Measurements from ENCODE around the gene TIMM22. TPM values are rescaled to one million over a fixed set of nuclear protein-coding genes. Genes with fewer than 3 reads are reported as not detected.
A peak's percentile ranks its signal among the peaks of the same experiment; 100 is the strongest.

TIMM22 gene
- total and polyA plus RNA-seq, 8 donors, result 0.29 to 22.6 (median 8.7) TPM

DNA sequence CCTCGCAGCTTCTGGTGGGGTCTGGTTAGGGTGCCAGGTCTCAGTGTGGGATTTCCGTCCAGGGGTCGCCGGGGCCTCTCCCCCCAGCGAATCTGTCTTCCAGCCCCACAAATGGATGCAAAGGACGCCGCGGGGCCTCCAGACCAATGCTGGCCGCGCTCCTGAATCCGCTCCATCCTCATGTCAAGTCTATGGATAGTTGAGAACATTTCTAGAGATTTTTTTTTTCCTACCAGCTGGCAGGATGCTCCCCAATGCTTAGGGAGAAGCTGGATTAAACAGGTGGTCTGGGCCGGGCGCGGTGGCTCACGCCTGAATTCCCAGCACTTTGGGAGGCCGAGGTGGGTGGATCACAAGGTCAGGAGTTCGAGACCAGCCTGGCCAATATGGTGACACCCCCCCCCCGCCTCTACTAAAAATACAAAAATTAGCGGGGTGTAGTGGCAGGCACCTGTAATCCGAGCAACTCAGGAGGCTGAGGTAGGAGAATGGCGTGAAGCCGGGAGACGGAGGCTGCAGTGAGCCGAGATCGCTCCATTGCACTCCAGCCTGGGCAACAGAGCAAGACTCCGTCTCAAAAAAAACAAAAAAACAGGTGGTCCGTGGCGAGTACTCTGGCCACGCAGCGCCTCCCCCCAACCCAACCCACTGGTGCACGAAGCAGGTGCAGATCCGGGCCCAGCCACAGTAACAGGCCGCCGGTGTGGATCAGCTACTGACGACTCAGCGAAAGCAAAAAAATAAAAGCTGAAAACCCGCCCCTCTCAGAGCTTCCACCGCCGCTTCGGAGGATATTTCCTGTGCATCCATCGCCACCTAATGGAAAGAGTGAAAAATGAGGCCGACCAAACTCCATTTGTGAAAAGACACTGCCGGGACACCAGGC, 16.3 kb upstream of the TIMM22 start:
- H3K9me3 ChIP-seq, result no peaks in the 10 kb centered on the region
- H3K27me3 ChIP-seq, result peaks cover 0 to 24% (median 12%) of the 10 kb centered on the region in 3 donors
- DNase-seq, result peak; percentile 81 to 94
- peak overlapping the region; percentile 75 to 90 (median 81) for H3K4me3 ChIP-seq
- H3K27ac ChIP-seq, result peak overlapping the region; percentile 77 to 95 (median 83)
- no peak for TF ChIP-seq POLR2A (IDR thresholded peaks at IDR 0.05)
- peak in 2 of 3 donors; percentile 21 to 71 for TF ChIP-seq POLR2AphosphoS5 (IDR thresholded peaks at IDR 0.05)
- TF ChIP-seq EP300 (IDR thresholded peaks at IDR 0.05), result no peak
- TF ChIP-seq, protein P1, sequence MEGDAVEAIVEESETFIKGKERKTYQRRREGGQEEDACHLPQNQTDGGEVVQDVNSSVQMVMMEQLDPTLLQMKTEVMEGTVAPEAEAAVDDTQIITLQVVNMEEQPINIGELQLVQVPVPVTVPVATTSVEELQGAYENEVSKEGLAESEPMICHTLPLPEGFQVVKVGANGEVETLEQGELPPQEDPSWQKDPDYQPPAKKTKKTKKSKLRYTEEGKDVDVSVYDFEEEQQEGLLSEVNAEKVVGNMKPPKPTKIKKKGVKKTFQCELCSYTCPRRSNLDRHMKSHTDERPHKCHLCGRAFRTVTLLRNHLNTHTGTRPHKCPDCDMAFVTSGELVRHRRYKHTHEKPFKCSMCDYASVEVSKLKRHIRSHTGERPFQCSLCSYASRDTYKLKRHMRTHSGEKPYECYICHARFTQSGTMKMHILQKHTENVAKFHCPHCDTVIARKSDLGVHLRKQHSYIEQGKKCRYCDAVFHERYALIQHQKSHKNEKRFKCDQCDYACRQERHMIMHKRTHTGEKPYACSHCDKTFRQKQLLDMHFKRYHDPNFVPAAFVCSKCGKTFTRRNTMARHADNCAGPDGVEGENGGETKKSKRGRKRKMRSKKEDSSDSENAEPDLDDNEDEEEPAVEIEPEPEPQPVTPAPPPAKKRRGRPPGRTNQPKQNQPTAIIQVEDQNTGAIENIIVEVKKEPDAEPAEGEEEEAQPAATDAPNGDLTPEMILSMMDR (IDR thresholded peaks at IDR 0.05), result peak in 5 of 7 experiments; percentile 53 to 89 (median 68)
- peaks cover 16 to 49% (median 32%) of the 10 kb centered on the region in 4 donors for H3K4me1 ChIP-seq
- 24 to 31% (median 31%) methylated on average over 43 of the region's 43 CpGs for WGBS, 5 donors
- H3K36me3 ChIP-seq, result no peaks in the 10 kb centered on the region
- intact Hi-C loops (cut with DNase I; ENCODE audit: low total_unique reads), result no loop called here

- Histone ChIP-seq H3K4me1 (peaks cover 16 to 43% (median 29%) of the 10 kb centered on the region in 4 donors), H3K36me3 (no peaks in the 10 kb centered on the region), H3K27me3 (peaks cover 0 to 24% (median 12%) of the 10 kb centered on the region in 3 donors), H3K27ac (no peak overlapping the region), H3K4me3 (peak overlapping the region in 1 of 4 donors; percentile 77), H3K9me3 (no peaks in the 10 kb centered on the region)
- no peak for TF ChIP-seq POLR2AphosphoS5 (IDR thresholded peaks at IDR 0.05)
- TF ChIP-seq, protein P1 (IDR thresholded peaks at IDR 0.05), result no peak
- no peak for TF ChIP-seq EP300 (IDR thresholded peaks at IDR 0.05)
- no peak for TF ChIP-seq POLR2A (IDR thresholded peaks at IDR 0.05)
- intact Hi-C loops (cut with DNase I; ENCODE audit: low total_unique reads), result no loop called here
- 33 to 40% (median 35%) methylated on average over 10 of the region's 10 CpGs for WGBS, 5 donors
- no peak for DNase-seq
Observed at GRCh38 chr17:981292-981658, 15.7 kb upstream of the TIMM22 start.

DNA sequence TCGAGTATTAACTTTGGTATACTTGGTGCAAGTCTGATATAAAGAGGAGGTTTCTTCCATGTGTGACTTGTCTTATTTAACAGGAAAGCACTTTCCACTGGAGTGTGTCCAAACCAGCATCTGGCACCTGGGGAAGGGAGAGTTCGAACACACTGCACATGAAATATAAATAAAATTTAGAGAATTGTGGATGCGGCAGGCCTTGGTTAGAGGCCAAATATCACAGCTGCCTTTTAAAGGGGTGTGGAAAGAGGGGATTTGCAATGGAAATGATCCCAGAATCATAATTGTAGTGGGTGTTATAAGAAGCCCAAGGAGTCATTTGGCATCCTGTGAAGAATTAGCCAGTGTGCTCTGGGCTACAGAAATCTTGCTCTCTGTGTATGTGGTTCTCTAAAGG, 13.0 kb upstream of the TIMM22 start:
- Histone ChIP-seq H3K36me3 (no peaks in the 10 kb centered on the region), H3K4me1 (peaks cover 10 to 17% (median 13%) of the 10 kb centered on the region in 4 donors), H3K27ac (no peak overlapping the region), H3K27me3 (no peaks in the 10 kb centered on the region), H3K9me3 (no peaks in the 10 kb centered on the region), H3K4me3 (no peak overlapping the region)
- TF ChIP-seq, protein P1 (IDR thresholded peaks at IDR 0.05), result no peak
- TF ChIP-seq POLR2AphosphoS5 (IDR thresholded peaks at IDR 0.05) (no peak), POLR2A (IDR thresholded peaks at IDR 0.05) (no peak)
- WGBS, 5 donors, result 44 to 72% (median 67%) methylated on average over 3 of the region's 3 CpGs
- peak in 1 of 2 donors; percentile 57 for DNase-seq
- intact Hi-C loops (cut with DNase I; ENCODE audit: low total_unique reads), result loop anchor here (2.0 kb wide), 1 partner anchor 189 kb away; no protein-coding TSS in a partner anchor

GRCh38 chr17:986322-986929, 10.5 kb upstream of the TIMM22 start:
- DNase-seq, result no peak
- H3K4me3 ChIP-seq, result no peak overlapping the region
- TF ChIP-seq EP300 (IDR thresholded peaks at IDR 0.05), result no peak
- TF ChIP-seq, protein P1 (IDR thresholded peaks at IDR 0.05), result no peak
- no peak for TF ChIP-seq POLR2AphosphoS5 (IDR thresholded peaks at IDR 0.05)
- H3K27me3 ChIP-seq, result no peaks in the 10 kb centered on the region
- no peaks in the 10 kb centered on the region for H3K36me3 ChIP-seq
- 90 to 96% (median 92%) methylated on average over 3 to 6 of the region's 6 CpGs for WGBS, 5 donors
- intact Hi-C loops (cut with DNase I; ENCODE audit: low total_unique reads), result no loop called here
- no peaks in the 10 kb centered on the region for H3K4me1 ChIP-seq
- no peak overlapping the region for H3K27ac ChIP-seq
- H3K9me3 ChIP-seq, result no peaks in the 10 kb centered on the region

Data from stomach (tissue), 9 donors.